ENCODE results near the gene ITIH4. TPM values are rescaled to one million over a fixed set of nuclear protein-coding genes. Genes with fewer than 3 reads are reported as not detected.

Gene ITIH4
- total RNA-seq, 1 donor from 2014 or later = 4.3 TPM

DNA sequence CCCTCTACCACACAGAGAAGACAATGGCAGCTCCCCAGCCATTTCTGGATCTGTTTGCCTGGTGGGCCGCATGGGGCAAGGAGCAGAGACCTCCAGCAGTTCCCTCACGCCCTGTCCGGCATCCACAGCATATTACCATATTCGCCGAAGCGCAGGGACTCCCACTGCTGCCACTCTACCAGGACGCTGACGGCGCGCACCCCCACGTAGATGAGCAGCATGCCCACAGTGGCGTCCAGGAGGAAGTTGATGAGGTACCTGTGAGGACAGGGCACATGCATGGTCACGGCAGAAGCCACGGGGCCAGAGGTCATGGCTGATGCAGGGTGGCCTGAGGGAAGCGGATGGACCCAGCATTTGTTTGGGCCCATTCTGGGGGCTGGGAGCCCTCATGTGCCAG is 19.2 kb upstream of the ITIH4 start:
- no peak for DNase-seq (ENCODE audit: low spot score)

- DNase-seq (ENCODE audit: low spot score) = no peak
Observed at GRCh38 chr3:52848617-52849016, 18.1 kb upstream of the ITIH4 start.

DNA sequence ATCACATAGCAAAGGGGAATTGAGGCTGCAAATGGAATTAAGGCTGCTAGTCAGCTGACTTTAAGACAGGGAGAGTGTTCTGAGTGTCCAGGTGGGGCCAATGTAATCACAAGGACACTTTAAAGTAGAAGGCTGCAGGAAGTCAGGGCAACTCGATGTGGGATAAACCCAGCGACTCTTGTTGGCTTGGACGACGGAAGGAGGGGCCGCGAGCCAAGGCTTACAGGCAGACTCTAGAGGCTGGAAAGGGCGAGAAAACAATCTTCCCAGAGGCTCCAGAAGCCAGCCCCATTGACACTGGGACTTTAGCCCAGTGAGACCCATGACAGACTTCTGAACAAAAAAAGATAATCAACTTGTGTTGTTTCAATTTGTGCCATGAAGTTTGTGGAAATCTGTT is 17.3 kb upstream of the ITIH4 start:
- DNase-seq (ENCODE audit: low spot score) = no peak

DNA sequence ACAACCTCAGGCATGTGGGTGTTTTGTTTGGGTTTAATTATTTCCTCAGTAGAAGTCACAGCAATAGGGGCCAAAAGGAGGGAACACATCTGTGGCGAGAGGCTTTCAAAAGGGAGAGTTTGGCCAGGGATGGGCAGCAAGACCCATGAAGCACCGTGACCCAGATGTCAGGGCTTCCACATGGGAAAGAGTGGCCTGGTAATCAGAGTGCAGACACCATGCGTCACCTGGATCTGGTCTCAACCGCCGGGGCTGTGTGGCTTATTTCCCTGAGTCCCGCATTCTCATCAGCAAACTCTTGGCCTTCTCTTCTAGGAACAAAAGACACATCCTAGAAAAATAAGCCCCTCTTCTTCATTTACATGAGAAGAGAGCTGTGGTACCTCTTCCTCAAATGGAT is 16.8 kb upstream of the ITIH4 start:
- DNase-seq (ENCODE audit: low spot score) = no peak

DNA sequence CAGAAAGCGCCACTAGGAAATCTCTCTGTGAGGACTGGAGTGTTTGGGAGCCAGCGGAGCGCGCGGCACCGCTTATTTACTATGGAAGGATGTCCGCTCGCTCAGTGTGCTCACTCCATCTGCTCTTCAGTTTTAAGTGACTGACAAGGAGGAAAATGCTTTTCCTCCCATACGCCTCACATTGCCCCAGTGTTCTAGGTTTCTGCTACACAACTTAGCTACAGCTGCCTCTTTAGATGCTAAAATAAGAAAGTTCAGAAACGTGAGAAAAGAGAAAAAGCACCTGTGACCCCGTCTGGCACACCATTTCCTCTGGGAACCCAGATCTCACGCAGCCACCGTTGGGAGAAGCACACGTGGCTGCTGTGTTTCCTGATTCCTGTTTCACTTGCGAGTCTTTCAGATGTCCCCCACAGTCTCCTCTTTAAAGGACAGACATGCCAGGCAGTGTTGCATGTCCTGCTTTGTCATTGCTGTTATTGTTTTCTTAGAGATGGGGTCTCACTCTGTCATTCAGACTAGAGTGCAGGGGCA is 16.0 kb upstream of the ITIH4 start:
- no peak for DNase-seq (ENCODE audit: low spot score)

DNA sequence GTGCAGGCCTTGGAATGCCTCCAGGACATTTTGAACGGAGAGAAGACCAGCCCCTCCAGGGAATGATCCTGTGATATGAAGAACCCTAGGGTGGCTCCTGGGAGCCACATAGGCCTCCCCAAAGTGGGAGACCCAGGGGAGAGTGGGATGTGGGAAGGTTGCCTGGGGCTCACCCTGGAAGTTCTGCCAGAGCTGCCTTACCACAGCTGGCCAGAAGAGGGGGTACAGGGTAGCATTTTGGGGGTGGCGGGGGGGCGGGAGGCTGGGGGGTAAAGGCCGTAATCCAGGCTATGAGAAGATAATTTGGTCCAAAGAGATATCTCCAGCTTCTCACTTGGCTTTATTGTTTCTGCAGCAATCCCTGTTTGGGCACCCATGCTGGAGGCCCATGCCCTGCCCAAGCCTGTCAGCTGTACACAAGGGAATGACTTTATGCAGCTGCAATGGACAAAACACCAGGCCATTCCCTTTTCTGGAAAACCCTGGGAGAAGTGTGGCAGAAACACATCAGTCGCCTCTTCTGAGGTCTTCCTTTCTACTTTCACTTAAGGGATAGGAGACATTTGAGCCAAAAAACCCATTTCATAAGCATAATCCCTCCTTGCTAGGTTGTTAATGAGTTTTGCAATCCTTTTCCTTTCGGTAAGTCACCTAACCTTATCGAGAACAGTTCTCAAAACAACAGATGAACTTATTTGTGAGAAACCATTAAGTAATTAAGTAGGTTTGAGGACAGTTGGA is 15.4 kb upstream of the ITIH4 start:
- no peak for DNase-seq (ENCODE audit: low spot score)

DNA sequence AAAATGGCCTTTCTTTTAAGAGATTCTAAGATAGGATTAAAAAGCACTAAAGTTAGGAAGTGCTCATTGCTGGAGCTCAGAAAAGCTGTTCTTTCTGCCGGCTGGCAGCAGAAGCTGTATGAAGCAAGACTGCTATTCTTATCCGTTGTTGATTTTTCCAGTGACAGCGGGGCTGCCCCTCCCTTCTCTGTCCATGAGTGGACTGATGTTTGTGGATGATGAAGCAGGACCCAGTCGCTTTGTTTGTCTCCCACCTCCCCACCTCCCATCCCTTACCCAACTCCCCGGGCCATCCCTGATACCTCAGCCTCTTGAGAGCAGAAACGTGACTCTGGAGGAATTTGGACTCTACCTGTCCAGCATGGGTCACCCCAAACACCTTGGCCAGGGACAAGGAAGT is 14.7 kb upstream of the ITIH4 start:
- DNase-seq (ENCODE audit: low spot score) = no peak

DNA sequence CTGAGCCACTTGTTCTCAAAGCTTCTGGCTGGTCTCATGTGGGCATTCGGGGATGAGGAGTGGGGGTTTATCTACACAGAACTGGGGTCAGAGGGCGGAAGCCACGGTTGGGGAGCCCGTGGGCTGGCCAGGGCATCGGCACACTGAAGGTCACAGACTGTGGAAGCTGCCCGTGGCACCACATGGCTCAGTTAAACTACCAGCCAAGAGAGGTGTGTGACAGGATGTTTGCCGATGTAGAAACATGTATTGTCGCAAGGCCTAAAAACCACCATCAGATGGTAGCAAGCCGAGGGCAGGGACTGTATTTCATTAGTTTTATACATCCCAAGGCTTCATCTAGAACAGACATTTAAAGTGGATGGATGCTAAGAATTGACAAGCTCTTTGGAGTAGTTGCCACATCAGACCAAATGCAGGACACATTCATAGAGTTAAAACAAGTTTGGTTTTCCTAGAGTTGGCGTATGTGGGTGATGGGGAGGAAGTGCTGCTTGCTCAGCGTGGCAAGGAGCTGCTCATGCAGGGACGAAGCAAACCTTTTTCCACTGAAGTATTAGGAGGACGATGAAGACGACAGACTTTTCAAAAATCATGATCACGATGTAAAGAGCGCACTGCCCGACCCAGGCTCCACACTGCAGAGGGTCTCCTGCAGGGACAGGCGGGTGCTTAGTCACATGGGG is 14.0 kb upstream of the ITIH4 start:
- no peak for DNase-seq (ENCODE audit: low spot score)

- no peak for DNase-seq (ENCODE audit: low spot score)
Observed at GRCh38 chr3:52843881-52844280, 13.4 kb upstream of the ITIH4 start.

GRCh38 chr3:52843108-52843865 is 12.8 kb upstream of the ITIH4 start:
- no peak for DNase-seq (ENCODE audit: low spot score)

GRCh38 chr3:52842424-52842823 is 12.0 kb upstream of the ITIH4 start:
- DNase-seq (ENCODE audit: low spot score) = no peak

DNA sequence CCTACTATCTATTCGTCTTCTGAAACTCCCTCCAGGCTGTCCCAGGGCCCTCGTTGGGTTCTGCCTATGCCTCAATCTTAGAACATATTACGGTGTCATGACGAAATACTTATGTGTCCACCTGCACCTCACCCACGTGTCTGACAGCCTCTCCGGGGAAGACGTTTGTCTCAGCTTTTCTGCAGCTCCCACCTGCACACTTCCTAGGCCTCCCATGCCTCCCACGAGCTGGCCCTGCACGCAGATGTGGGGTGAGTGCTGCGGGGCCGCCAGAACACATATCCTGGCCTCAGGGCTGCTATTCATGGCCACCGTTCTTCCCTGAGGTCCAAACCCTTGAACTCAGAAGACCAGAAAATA is 11.5 kb upstream of the ITIH4 start:
- DNase-seq (ENCODE audit: low spot score) = no peak

DNA sequence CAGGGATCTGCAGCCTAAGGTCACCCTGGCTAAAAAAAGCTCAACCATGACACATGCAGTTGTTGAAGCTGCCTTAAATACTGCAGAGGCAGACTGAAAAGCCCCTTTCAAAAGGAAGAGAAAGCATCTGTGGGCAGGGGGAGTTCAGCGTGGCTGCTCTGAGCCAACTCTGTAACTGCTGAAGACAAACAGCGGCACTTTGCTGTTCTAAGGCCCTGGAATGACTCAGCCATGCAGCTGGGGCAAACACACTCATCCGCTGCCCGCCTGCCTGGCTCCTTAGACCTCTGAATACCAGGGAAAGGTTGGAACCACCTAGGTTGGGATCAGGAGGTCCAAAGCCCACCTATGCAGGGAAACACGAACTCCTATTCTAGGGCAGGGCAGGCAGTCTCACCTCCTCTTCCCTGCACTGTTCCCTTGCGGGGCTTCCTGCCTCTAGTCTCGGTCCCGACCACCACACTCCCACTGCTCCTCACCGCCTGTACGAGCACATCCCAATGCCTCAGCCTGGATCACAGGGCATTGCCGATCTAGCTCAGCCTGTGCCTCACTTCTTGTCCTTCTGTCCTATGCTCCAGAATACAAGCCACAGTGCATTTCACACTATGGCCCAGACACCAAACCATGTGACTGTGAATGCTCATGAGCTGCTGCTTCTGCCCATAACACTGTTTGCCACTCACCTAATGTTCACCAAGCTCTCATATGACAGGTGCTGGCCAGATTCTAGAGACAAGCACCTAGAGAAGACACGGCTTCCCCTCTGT is 10.9 kb upstream of the ITIH4 start:
- no peak for DNase-seq (ENCODE audit: low spot score)

- no peak for DNase-seq (ENCODE audit: low spot score)
Observed at GRCh38 chr3:52839892-52840545, 9.5 kb upstream of the ITIH4 start.

- no peak for DNase-seq (ENCODE audit: low spot score)
Observed at GRCh38 chr3:52839268-52839575, 8.8 kb upstream of the ITIH4 start.

GRCh38 chr3:52838561-52839267 is 8.2 kb upstream of the ITIH4 start:
- no peak for DNase-seq (ENCODE audit: low spot score)

DNA sequence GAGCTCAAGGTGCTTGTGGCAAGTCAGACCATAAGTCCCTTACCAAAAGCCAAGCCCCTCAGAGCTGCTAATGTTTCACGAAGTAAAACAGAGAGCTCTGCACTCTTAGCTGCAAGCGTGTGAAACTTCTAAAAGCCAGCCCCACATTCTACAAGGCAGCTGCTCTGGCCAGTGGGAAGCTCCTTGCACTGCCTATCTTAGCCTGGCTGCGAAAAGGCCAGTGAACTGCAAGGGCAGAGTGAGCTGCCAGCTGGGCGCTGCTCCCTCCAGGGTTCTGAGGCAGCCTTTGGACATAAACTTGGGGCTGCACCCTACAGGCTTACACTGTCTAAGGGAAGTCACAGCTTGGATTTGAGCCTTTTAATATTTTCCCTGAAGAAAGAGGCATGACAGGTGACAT is 6.5 kb upstream of the ITIH4 start:
- no peak for DNase-seq (ENCODE audit: low spot score)

- DNase-seq (ENCODE audit: low spot score) = no peak
Observed at GRCh38 chr3:52836471-52836845, 6.0 kb upstream of the ITIH4 start.

DNA sequence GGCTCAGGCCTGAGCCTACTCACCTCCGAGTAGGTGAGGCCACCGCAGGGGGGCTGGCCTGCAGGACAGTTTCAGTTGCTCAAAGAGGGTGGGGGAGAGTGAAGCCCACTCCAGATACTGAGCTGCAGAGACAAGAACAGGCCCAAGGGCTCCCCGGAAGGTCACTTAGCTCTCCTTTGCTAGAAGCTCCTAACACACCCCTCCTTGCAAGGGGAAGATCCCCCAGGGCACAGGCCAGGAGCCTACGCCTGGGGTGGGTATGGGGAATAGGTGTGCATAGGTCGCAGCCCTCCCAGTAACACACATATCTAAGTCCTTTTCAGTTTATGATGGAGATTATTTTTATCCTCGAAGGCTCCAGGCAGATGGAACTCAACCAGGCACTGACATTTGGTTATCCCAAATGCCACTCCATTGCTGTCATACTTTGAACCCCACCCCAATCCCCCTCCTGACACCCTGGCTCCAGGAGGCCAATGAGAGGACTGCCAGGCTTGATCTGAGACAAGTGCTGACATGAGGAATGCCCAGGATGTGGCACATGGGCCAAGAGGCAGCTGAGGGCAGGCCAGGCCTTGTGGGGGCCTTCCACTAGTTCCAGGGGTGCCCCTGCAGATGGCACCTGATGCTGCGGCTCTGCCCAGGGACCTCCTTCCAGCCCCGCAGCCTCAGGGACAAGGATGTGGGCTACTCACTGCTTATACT is 5.4 kb upstream of the ITIH4 start:
- DNase-seq (ENCODE audit: low spot score) = no peak

Data from mesenteric fat pad (tissue), 1 donor.